GM19463 (cell line): ENCODE results near the gene SYT15.
"Not testable (repeated sequence)": the region's sequence is repeated elsewhere in the genome, so short reads cannot be mapped to it uniquely, and the experiment has no call there.

ENCODE experiments used
- ATAC-seq: cut with Tn5 transposase; IDR thresholded peaks from one replicate; pipeline ENCODE4 v1.9.1; 2021; ENCODE audit warnings: mild to moderate bottlenecking, moderate library complexity; ENCODE audit not compliant: unreplicated experiment

SYT15 gene

GRCh38 chr10:46578474-46579178, at the start of gene SYT15:
SYT15 (plus strand) TSS chr10:46579128; CDS start chr10:46579169, 41 bp downstream.
- ATAC-seq, result not testable (repeated sequence)

GRCh38 chr10:46529742-46530141, 49.2 kb upstream of the SYT15 start:
- not testable (repeated sequence) for ATAC-seq

- ATAC-seq, result no peak
Observed at GRCh38 chr10:46530249-46531186, 48.4 kb upstream of the SYT15 start.

- ATAC-seq, result not testable (repeated sequence)
Observed at GRCh38 chr10:46532256-46532655, 46.7 kb upstream of the SYT15 start.

GRCh38 chr10:46534828-46535524, 44.0 kb upstream of the SYT15 start:
- ATAC-seq, result no peak

- ATAC-seq, result no peak
Observed at GRCh38 chr10:46536171-46536570, 42.8 kb upstream of the SYT15 start.

GRCh38 chr10:46536781-46537180, 42.1 kb upstream of the SYT15 start:
- ATAC-seq, result no peak

- ATAC-seq, result no peak
Observed at GRCh38 chr10:46537309-46537708, 41.6 kb upstream of the SYT15 start.

- no peak for ATAC-seq
Observed at GRCh38 chr10:46538155-46538554, 40.8 kb upstream of the SYT15 start.

GRCh38 chr10:46538717-46539426, 40.1 kb upstream of the SYT15 start:
- no peak for ATAC-seq

GRCh38 chr10:46539596-46540411, 39.1 kb upstream of the SYT15 start:
- no peak for ATAC-seq

- ATAC-seq, result no peak
Observed at GRCh38 chr10:46540412-46541016, 38.4 kb upstream of the SYT15 start.

- no peak for ATAC-seq
Observed at GRCh38 chr10:46541017-46541661, 37.8 kb upstream of the SYT15 start.

- no peak for ATAC-seq
Observed at GRCh38 chr10:46541735-46542566, 37.0 kb upstream of the SYT15 start.

- ATAC-seq, result no peak
Observed at GRCh38 chr10:46542567-46543465, 36.1 kb upstream of the SYT15 start.

GRCh38 chr10:46543466-46544377, 35.2 kb upstream of the SYT15 start:
- no peak for ATAC-seq
